Right lung (tissue), 5 donors: ENCODE results near the gene TRERF1. TPM values are rescaled to one million over a fixed set of nuclear protein-coding genes. Genes with fewer than 3 reads are reported as not detected.
A peak's percentile ranks its signal among the peaks of the same experiment; 100 is the strongest.

Source experiments
- DNase-seq, 2 donors: peaks; one replicate each; pipeline ENCODE4 v3.0.0-alpha.2; 2013
- polyA plus RNA-seq, 5 donors: library from polyadenylated mRNA; unstranded; fragments of 120-200 nt; gene quantifications; one replicate each; pipeline versions ENCODE4 v1.2.1 to v1.2.3, GENCODE V29; 2013; ENCODE audit warnings: inconsistent platforms in 1 of 5, low replicate concordance in 1 of 5; ENCODE audit not compliant: insufficient read length in 5 of 5, insufficient read depth in 1 of 5

The TRERF1 gene
- polyA plus RNA-seq, 5 donors, result 19.2 to 21.0 (median 19.9) TPM

GRCh38 chr6:42276034-42276890 lies 175.5 kb downstream of the TRERF1 start:
- peak in 1 of 2 donors; percentile 48 for DNase-seq

- peak; percentile 65 to 75 for DNase-seq
These were observed 176.2 kb downstream of the TRERF1 start for GRCh38 chr6:42275376-42276033.

- no peak for DNase-seq
These were observed 176.8 kb downstream of the TRERF1 start for GRCh38 chr6:42274898-42275297.

GRCh38 chr6:42271834-42272805 lies 179.6 kb downstream of the TRERF1 start:
- no peak for DNase-seq

GRCh38 chr6:42269974-42270510 lies 181.7 kb downstream of the TRERF1 start:
- DNase-seq, result no peak

- DNase-seq, result no peak
These were observed 182.2 kb downstream of the TRERF1 start for GRCh38 chr6:42269553-42269952.

- DNase-seq, result no peak
These were observed 182.9 kb downstream of the TRERF1 start for GRCh38 chr6:42268835-42269204.

- no peak for DNase-seq
These were observed 183.5 kb downstream of the TRERF1 start for GRCh38 chr6:42268016-42268834.

GRCh38 chr6:42266538-42266937 lies 185.2 kb downstream of the TRERF1 start:
- no peak for DNase-seq

GRCh38 chr6:42264852-42265390 lies 186.8 kb downstream of the TRERF1 start:
- no peak for DNase-seq

- DNase-seq, result no peak
These were observed 187.4 kb downstream of the TRERF1 start for GRCh38 chr6:42264162-42264851.

GRCh38 chr6:42263165-42263728 lies 188.5 kb downstream of the TRERF1 start:
- no peak for DNase-seq

GRCh38 chr6:42260972-42261371 lies 190.8 kb downstream of the TRERF1 start:
- no peak for DNase-seq

- no peak for DNase-seq
These were observed 191.3 kb downstream of the TRERF1 start for GRCh38 chr6:42260396-42260888.

GRCh38 chr6:42259841-42260395 lies 191.8 kb downstream of the TRERF1 start:
- no peak for DNase-seq

GRCh38 chr6:42259286-42259685 lies 192.4 kb downstream of the TRERF1 start:
- DNase-seq, result no peak

GRCh38 chr6:42257614-42258013 lies 194.1 kb downstream of the TRERF1 start:
- no peak for DNase-seq

- no peak for DNase-seq
These were observed 194.7 kb downstream of the TRERF1 start for GRCh38 chr6:42257063-42257462.

GRCh38 chr6:42255050-42255449 lies 196.7 kb downstream of the TRERF1 start:
- DNase-seq, result no peak
